Cardiac septum (tissue), 1 donor: ENCODE data around the gene CCDC89. TPM values are rescaled to one million over a fixed set of nuclear protein-coding genes. Genes with fewer than 3 reads are reported as not detected.
"Not testable (repeated sequence)": the region's sequence is repeated elsewhere in the genome, so short reads cannot be mapped to it uniquely, and the experiment has no call there.

Experiments
- DNase-seq: peaks from one replicate; pipeline ENCODE4 v3.0.0-alpha.2; 2020; ENCODE audit warnings: low spot score
- intact Hi-C: fragments of 100-400 bp; cut with DNase I; formaldehyde crosslinking; loops from one replicate; pipeline ENCODE4 v1.14.0; 2022
- total RNA-seq: library from RNA; stranded (reverse); fragmentation: NEBNext Ultra II Directional; extraction: Animal tissue kit (Norgen Biotek cat#: 25700); gene quantifications from one replicate; pipeline ENCODE4 v1.2.1, GENCODE V29; 2021
- donor health status: DM: no; HTN: no; CAD: no.

The CCDC89 gene
- total RNA-seq, 1 donor from 2014 or later: 0.54 TPM

DNA sequence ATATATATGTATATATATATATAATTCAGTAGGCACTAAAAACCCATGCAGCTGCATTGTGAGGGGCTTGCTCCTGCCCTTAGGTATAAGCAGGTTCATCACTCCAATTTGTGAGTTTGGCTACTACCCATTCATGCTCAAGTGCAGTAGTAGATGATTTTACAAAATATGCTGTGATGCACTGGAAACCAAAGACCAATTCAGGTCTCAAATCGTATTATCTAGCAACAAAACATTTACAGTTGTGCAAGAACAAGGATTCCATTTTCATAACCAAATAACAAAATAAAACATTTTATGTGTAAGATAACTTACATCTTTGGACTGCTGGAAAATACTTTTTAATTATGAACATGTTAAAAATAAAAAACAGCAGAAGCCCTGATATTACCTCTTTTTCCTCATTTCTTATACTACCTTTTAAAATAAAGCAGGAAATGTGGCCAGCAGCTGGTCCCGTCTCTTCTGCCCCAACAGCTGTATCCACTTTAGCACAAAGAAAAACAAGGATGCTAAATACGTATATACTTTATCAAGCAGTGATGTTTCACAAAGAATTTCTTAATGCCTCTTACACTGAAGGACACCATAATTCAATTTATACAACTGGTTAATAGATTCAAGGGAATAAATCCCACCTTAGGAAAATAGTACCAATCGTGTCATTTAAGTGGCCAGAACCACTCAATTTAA, 23.9 kb downstream of the CCDC89 start:
- intact Hi-C loops: no loop called here
- DNase-seq: no peak

DNA sequence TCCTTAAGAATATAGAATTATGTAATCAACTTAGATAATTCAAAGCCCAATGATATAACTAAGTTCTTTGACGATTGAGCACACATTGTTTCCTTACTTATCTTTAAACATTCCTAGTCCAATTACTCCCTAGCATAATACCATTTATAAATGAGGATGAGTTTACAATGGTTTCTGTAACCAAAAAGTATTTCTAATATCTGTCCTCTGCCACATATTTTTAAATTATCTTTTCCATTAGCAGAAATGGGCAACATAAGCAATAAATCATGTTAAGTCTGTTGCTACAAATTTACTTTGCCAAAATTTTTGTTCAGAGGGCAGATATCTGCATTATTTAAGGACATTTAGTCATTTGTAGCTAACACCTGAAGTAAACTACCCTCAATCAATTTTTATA, 27.8 kb downstream of the CCDC89 start:
- intact Hi-C loops: no loop called here
- DNase-seq: no peak

GRCh38 chr11:85656777-85657176, 29.2 kb downstream of the CCDC89 start:
- intact Hi-C loops: no loop called here
- no peak for DNase-seq

- intact Hi-C loops: not testable (repeated sequence)
These were observed 31.7 kb downstream of the CCDC89 start for GRCh38 chr11:85654343-85654742.

DNA sequence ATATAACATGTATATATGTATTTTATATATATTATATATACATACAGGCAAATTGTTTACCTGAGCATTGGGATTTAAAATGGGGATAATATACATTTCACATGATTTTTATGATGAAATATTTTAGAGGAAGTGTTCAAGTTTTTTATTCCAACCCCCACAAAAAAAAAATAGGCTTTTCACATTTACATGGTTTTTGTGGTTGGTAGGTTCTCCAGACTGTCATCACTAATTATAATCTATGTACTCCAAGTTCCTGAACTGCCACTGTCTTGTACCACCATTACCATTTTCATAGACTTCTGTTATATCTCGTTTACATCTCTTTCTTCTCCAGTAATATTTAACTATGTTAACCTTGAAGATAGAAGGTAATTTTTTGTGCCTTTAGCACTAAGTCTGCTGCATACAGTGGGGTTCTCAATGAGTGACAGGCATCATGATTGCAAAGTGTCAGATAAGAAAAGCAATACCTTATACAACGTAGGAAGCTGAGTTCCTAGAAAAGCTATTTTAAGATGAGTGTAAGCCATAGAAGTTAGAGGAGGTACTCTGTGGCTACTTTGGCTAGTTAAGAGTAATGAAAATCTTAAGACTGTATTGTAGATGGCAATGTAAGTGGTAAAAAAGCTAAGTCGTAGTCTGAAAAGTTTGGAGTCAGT, 33.1 kb downstream of the CCDC89 start:
- DNase-seq: no peak
- intact Hi-C loops: no loop called here

More at GRCh38 chr11:85654343-85654742, 31.7 kb downstream of the CCDC89 start:
- DNase-seq: not testable (repeated sequence)

- no peak for DNase-seq
- intact Hi-C loops: no loop called here
These were observed 34.9 kb downstream of the CCDC89 start for GRCh38 chr11:85651118-85651517.

DNA sequence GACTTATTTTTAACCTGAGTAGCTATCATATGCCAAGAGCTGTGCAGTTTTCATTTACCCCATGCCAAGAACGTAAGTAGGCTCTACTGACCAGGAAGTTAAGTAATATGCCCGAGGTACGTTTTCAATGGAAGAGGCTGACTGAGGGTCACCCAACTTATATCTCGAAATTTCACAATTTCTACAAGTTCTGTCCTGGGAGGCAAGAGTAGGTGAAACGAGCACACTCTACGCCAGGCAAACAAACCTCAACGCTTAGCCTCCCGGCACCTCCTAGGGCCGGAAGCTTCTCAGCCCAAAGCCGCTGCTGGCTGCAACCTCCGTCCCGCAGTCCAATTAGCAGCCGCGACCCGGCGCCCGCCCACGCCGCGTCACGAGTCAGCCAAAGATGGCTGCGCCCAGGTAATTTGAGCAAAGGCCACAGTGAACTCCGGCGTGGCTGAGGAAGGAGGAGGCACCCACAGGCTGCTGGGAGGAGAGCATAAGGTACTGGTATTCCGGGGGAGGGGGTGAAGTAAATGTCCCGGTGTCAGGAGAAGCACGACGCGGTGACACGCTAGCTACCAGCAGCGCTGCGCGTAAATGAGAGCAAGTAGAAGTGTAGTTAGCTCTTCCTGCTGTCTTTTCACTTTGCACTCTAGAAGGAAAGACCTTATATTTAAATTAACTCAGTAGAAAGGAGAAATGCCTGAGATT, 38.2 kb downstream of the CCDC89 start, which contains the start of gene TMEM126A:
Gene TMEM126A (plus strand): TSS at position 364 of the 696 bp plus-strand sequence. CDS start 2,289 bp downstream, outside the sequence.
- DNase-seq: peak; percentile 96
- intact Hi-C loops: loop anchor here (2.0 kb wide), 1 partner anchor 19 kb away; the partner anchor contains the start of gene TMEM126B

GRCh38 chr11:85647078-85647477, 38.9 kb downstream of the CCDC89 start:
- intact Hi-C loops: no loop called here

DNA sequence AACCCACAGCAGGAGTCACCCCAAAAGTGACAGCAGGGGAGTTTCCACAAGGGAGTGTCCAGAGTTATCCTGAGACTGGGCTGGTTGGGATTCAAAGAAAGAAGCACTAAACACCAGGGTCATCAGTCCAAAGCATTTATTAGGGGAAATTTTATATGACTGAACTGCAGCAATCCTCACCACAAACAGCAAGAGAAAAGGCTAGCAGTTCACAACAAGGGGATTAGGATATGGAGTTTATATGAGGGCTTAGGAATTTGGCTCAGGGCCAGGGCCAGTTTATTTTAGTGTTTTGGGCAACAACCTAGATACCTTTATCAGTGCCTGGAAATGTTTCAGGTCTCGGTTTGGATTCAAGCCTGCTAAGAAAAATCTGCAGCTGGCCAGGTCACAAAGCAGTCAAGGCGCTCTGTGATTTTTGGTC, 42.8 kb downstream of the CCDC89 start:
- intact Hi-C loops: no loop called here
- DNase-seq: no peak

More at GRCh38 chr11:85647078-85647477, 38.9 kb downstream of the CCDC89 start:
- no peak for DNase-seq

DNA sequence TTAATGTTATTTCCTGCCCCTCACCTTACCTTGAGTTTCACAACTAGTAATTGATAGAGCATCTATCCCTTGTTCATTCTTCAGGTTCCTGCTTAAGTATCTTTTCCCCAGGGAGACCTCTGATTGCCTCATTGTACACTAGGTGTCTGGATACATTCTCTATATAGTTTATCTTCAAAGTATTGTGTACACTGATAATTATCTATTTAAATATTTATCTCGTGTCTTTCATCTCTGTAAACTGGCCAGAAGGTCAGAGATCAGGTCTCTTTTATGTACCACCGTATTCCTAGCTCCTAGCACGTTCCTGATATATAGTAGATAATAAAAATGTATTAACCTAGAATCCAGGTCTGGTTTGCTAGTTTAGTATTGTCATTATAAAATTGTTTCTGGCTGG, 51.2 kb downstream of the CCDC89 start:
- intact Hi-C loops: no loop called here
- no peak for DNase-seq

Other genes with a start within 250 kb of the CCDC89 start
- 9.9 TPM for gene DLG2, start 58.9 kb downstream of the CCDC89 start, total RNA-seq
- gene TMEM126B, start 57.6 kb downstream of the CCDC89 start, total RNA-seq: 45.2 TPM
- 44.0 TPM for gene TMEM126A, start 38.2 kb downstream of the CCDC89 start, total RNA-seq
- gene CREBZF, start 21.1 kb downstream of the CCDC89 start, total RNA-seq: 19.4 TPM
- 14.2 TPM for gene SYTL2, start 124.9 kb upstream of the CCDC89 start, total RNA-seq
- not detected for gene CCDC83, start 169.2 kb upstream of the CCDC89 start, total RNA-seq